Inflammatory macrophage (primary cell): ENCODE results near the gene OSBP.
"Not testable (repeated sequence)": the region's sequence is repeated elsewhere in the genome, so short reads cannot be mapped to it uniquely, and the experiment has no call there.

Source experiments
- DNase-seq, 2 donors: peaks; one replicate each; pipeline ENCODE4 v3.0.0-alpha.2; 2020 to 2022

Gene OSBP

DNA sequence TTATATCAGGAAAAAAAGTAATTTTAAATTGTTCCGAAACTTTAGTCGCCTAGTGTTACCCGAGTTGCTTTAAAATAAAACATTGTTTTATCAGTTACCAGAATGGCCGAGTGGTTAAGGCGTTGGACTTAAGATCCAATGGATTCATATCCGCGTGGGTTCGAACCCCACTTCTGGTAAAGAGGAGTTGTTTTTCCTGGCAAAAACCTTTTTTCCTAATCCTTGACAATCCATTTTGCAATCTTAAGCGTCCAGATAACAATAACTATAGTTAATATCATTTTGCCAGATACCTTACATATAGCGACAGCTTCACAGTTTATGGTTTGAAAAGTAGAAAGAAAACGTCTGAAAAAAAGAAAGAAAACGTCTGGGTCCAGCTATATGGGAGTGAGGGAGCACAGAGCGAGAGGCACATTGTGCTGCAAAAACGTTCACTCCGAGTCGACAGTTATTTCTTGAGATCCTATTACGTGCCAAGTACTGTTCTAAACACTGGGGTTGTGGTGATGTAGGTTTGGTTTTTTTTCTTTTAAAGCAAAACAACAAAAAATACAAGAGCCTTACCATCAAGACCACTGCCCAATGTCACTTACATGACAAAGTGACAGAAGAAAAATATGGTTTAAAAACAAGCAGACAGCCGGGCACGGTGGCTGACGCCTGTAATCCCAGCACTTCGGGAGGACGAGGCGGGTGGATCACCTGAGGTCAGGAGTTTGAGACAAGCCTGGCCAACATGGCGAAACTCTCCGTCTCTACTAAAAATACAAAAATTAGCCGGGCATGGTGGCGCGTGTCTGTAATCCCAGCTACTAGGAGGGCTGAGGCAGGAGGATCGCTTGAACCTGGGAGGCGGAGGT, 63.7 kb downstream of the OSBP start:
- peak; percentile 48 to 49 for DNase-seq

DNA sequence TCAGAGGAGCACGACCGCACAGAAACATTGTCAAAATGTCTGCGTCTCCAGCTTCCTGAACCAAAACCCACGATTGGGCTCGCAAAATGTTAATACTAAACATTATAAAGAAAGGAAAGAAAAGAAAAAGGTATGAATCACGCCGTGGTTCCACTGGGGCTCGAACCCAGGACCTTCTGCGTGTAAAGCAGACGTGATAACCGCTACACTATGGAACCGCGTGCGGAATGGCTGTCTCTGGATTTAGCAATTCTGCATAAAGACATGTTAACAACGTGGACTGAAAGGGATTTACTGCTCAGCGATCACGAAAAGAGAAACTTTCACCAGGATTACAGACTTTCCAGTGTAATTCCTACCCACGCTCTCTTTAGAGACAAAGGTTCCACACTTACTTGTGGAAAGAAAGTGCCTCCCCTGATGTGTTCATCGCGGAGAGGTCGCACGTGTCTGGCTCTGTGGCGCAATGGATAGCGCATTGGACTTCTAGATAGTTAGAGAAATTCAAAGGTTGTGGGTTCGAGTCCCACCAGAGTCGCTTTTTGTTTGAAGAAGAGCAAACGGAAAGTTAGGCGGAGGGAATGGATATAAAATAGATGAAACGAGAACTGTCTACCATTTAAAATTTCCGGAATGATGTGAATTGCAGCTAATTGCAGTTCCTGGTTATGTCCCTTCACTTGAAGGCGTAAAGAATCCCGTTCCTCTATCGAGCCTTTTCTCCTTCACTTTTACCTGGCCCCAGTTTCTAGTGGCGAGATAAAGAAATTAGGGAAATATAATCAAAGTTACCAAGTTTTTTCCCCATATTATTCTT, 64.5 kb downstream of the OSBP start:
- DNase-seq = peak; percentile 88 to 92

DNA sequence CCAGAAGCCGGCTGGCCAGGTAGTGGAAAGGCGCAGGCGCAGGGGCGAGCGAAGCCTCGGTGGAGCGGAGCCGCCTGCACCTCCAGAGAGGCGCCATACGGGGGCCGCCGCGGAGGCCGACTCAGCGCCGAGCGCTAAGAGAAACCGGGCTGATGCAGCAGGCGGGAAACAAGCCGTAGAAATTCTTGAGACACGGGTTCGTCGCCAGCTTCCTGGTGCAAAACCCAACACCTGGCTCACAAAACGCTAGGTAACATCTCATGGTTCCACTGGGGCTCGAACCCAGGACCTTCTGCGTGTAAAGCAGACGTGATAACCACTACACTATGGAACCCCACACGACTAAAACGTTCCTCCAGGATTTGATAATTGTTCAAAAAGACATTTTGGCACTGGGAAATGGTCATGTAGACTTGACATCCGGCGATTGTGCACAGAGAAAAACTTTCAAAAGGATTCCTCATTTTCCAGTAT, 65.2 kb downstream of the OSBP start:
- peak; percentile 76 to 77 for DNase-seq

DNA sequence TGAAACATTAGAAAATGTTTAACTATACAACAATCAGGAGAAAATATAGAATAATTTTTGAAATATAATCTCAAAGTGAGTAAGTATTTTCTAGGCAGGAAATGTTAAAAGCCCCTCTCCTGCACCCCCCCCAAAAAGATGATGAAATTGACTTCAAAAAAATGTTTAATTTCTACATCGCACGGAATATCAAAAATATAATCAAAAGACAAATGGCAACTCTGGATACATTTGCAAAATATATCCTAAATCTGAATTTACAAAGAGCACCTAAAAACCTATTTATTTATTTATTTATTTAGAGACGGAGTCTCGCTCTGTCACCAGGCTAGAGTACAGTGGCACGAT, 67.3 kb downstream of the OSBP start:
- DNase-seq = no peak

DNA sequence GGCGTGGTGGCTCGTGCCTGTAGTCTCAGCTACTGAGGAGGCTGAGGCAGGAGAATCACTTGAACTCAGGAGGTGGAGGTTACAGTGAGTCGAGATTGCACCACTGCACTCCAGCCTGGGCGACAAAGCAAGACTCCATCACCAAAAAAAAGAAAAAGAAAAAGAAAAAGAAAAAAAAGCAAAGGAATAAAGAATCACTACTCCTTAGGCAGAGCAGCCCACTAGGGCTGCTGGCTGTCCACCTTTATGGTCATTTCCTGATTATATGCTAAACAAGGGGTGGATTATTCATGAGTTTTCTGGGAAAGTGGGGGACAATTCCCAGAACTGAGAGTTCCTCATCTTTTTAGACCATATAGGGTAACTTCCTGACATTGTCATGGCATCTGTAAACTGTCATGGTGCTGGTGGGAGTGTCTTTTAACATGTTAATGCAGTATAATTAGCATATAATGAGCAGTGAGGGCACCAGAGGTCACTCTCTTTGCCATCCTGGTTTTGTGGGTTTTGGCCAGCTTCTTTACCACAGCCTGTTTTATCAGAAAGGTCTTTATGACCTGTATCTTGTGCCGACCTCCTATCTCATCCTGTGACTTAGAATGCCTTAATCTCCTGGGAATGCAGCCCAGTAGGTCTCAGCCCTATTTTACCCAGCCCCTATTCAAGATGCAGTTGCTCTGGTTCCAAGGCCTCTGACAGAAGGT, 67.8 kb downstream of the OSBP start:
- peak; percentile 26 to 59 for DNase-seq

DNA sequence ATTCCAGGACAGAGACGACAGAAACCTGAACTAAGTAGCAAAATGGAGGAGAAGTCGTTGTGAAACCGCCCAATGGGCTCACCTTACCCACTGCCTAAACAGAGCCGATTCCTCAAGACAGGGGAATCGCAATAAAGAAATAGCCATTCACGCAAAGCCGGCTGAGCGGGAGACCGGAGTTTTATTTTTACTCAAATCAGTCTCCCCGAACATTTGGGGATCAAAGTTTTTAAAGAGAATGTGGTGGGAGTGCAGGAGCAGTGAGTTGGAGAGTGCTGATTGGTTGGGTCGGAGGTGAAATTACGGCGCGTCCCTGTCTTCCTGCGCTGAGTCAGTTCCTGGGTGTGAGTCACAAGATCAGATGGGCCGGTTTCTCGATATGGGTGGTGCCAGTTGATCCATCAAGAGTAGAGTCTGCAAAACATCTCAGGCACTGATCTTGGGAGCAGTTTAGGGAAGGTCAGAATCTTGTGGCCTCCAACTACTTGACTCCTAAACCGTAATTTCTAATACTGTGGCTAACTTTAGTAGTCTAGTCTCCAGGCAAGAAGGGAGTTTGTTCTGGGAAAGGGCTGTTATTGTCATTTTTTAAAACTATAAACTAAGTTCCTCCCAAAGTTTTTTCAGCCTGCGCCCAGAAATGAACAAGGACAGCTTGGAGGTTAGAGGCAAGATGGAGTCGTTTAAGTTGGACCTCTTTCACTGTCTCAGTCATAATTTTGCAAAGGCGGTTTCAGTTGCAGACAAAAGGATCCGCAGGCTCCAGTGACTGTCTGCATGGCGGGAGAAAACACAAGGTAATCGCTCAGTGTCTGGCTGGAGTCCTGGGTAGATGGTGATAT, 70.2 kb downstream of the OSBP start:
- DNase-seq = peak in 1 of 2 donors; percentile 36

DNA sequence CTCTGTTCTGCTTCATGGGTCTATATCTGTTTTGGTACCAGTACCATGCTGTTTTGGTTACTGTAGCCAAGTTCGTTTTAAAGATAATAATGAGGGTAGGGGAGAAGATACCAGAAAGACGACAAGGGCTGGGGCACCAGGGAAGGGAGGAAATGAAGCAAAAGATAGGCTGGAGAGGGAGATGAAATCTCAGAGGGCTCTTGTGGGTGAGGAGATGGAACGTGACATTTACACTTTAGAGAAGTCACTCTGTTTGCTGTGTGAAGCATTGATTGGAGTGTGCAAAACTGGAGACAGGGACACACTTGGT, 70.8 kb downstream of the OSBP start:
- DNase-seq = no peak

DNA sequence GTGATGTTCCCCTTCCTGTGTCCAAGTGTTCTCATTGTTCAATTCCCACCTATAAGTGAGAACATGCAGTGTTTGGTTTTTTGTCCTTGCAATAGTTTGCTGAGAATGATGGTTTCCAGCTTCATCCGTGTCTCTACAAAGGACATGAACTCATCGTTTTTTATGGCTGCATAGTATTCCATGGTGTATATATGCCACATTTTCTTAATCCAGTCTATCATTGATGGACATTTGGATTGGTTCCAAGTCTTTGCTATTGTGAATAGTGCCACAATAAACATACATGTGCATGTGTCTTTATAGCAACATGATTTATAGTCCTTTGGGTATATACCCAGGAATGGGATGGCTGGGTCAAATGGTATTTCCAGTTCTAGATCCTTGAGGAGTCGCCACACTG, 71.9 kb downstream of the OSBP start:
- DNase-seq = not testable (repeated sequence)

DNA sequence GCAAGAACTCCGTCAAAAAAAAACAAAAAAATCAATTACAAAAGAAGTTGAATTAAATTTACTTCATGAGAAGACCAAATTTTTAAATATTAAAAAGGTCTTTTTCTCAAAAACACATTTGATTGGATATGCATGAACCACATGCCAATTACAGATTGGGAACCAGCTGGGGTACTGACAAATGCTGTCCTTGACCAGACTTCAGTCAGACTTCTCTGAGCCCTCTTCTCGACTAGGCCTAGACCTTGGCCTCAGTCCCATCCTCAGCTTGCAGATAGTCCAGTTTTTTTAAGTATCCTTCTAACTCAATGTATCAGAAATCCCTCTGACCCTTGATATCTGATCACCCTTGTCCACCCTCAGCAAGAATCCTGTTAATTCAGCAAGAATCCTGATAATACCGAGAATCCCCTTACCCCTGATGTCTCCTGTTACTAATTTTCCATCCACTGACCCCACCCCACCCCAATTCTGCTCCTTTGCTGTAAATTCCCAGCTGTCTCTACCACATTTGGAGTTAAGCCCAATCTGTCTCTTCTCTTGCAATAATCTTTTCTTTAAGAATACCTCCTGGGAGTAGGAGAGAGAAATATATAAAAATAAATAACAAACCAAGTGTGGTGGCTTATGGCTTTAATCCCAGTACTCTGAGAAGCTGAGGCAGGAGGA, 73.3 kb downstream of the OSBP start:
- no peak for DNase-seq

DNA sequence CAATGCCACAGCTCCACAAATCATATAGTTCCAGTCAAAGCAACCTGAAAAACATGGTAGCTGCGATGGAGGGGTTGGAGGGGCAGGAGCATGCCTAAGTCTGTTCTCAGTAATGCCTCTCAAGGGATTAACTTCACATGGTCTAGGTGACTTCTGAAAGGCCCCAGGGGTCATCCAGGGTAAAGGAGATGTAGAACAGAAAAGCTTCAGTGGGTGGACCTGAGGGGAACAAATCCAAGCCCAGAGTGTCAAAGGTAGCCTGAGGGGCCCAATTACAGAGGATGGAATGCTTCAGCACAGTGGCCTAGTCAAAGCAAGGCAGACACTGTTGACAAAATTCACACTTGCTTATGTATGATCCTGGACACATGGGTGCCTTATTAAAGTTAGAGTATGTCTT, 80.9 kb downstream of the OSBP start:
- DNase-seq = no peak

DNA sequence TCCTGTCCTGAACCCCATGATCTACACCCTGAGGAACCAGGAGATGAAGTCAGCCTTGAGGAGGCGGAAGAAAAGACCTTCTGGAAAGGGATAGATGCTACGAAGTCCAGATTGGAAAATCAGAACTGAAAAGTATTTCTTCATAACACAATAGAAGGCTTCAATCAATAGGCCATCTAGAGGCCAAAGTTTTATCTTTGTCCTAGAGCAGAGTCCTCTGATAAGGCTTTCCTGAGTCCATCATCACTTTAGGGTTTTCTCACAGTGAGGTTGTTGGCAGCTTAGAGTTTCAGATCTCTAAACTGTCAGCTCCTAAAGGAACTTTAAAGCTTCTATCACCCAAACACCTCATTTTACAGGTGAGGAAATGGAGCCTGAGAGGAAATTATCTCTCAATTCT, 83.0 kb downstream of the OSBP start:
- DNase-seq = no peak

DNA sequence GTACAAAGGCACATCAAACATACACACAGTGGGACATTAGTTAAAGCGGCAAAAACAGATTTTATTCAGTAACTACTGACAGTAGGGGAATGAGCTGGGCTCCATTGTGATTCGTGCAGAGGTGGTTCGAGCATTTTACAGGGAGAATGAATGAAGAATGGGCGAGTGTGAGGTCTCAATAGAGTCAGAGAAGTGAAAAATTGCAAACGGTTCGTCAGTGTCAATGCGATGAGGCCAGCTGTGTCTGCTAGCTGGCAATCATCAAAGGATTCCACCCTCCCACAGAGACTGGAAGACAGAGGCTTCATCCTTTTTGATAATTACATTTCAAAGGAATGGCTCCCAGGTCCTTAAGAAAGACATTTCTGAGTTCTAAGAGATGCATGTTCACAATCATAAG, 86.9 kb downstream of the OSBP start:
- DNase-seq = no peak
